Urinary bladder (tissue), 4 donors: ENCODE data around the gene CARS1. TPM values are rescaled to one million over a fixed set of nuclear protein-coding genes. Genes with fewer than 3 reads are reported as not detected.

ENCODE experiments used
- DNase-seq: peaks from one replicate; pipeline ENCODE4 v3.0.0-alpha.2; 2015; ENCODE audit errors: extremely low spot score
- H3K27ac ChIP-seq: one replicate; pipeline ENCODE4 v1.5.1; 2013; ENCODE audit warnings: low read depth, mild to moderate bottlenecking, moderate library complexity
- H3K36me3 ChIP-seq: one replicate; pipeline ENCODE4 v1.6.1; 2013; ENCODE audit warnings: mild to moderate bottlenecking, moderate library complexity; ENCODE audit not compliant: insufficient read depth
- H3K4me1 ChIP-seq: one replicate; pipeline ENCODE4 v1.6.1; 2013; ENCODE audit warnings: mild to moderate bottlenecking, moderate library complexity; ENCODE audit not compliant: insufficient read depth
- H3K4me3 ChIP-seq: one replicate; pipeline ENCODE4 v1.5.1; 2013; ENCODE audit warnings: low read depth, low read length
- WGBS: extraction: QIAGEN DNeasy Blood & Tissue Kit; methylation state at CpG from one replicate; pipeline ENCODE4 v1.1.7; 2013; 5-methylcytosine and 5-hydroxymethylcytosine counted together
- polyA plus RNA-seq: library from polyadenylated mRNA; stranded (reverse); fragments of 200-250 nt; gene quantifications from one replicate; pipeline ENCODE4 v1.2.3, GENCODE V29; 2013
- total RNA-seq: library from RNA; depleted of rRNA; stranded (reverse); fragments of >200 nt; gene quantifications from one replicate; pipeline ENCODE4 v1.2.3, GENCODE V29; 2014
- donor health status: healthy with polysubstance abuse.
- donor health status: healthy.

Gene CARS1
- total and polyA plus RNA-seq, 2 donors, result 16.1 to 32.2 TPM

DNA sequence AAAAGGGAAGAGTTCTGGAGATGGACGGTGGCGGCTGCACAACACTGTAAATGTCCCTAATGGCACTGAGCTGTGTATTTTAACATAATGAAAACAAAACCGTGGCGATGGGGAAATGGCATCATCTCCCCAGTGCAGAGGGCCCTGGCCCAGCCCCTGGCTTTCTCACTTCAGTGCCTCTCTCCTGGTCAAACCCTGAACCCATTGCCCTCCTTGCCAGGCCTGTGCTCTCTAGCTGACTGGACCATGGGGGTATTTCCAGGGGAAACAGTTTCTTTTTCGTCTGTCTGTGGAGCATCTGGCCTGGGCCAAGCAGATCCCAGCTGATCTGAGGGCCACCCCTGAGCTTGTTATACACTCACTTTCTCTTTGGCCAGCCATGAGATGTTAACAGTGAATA, 47.7 kb downstream of the CARS1 start:
- WGBS, result 69% methylated on average over 5 of the region's 5 CpGs

DNA sequence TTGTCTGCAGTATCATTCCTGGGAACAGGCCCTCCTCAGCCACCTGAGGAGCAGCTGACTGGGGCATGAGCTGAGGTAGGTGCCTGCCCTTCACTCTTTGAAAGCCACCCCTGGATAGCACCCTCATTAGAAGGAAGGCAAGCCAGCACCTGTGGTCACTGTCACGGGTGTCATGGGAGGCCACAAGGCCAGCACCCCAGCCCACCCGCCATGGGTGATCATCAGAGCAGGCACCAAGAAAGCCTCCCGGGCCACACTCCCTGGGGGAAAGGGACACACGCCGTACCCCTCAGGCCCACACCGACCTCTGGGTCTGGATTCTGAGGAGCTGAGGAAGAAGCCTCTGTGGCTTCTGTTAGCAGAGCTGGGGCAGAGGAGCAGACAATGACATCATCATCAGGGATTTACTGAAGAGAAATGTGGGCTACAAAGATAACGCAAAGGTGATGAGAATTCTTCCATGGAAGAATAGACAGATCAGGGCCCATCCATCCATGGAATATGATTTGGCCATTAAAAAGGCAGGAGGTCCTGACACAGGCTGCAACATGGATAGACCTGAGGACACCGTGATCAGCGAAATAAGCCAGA, 48.4 kb downstream of the CARS1 start:
- H3K36me3 ChIP-seq, result no peaks in the 10 kb centered on the region
- no peak for DNase-seq
- no peaks in the 10 kb centered on the region for H3K4me1 ChIP-seq
- H3K27ac ChIP-seq, result no peak overlapping the region
- no peak overlapping the region for H3K4me3 ChIP-seq
- WGBS, result 88% methylated on average over 9 of the region's 9 CpGs

More for the DNA sequence above, 47.7 kb downstream of the CARS1 start:
- Histone ChIP-seq H3K36me3 (no peaks in the 10 kb centered on the region), H3K4me3 (no peak overlapping the region), H3K27ac (no peak overlapping the region), H3K4me1 (no peaks in the 10 kb centered on the region)
- no peak for DNase-seq

DNA sequence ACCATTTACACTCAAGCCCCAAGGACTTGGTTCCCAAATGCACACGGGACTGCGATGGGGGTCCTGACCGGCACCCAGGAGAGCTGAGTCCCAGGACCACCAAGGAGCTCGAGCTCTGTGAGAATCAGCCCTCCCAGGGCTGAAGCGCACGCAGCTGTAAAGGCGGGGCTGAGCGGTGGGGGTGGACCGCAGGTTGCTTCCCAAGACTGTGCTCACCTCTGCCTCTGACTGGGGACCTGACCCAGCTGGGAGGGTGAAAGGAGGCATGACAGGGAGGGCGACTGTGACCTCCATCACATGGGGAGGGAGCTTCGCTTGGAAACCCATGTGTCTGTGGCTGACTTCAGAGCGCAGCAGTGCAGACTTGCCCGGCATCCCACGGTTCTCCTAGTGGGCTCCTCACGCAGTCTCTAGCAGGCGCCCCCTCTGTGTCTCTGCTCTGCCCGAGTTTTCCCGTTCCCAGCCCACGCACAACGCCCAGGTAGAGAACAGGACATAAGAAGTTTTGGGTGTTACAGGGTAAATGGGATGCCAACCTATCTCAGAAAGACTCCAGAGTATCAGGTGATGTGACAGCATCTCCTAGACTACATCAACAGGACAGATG, 49.7 kb downstream of the CARS1 start:
- Histone ChIP-seq H3K27ac (no peak overlapping the region), H3K4me3 (no peak overlapping the region), H3K4me1 (no peaks in the 10 kb centered on the region), H3K36me3 (no peaks in the 10 kb centered on the region)
- WGBS, result 90% methylated on average over 20 of the region's 20 CpGs
- no peak for DNase-seq

DNA sequence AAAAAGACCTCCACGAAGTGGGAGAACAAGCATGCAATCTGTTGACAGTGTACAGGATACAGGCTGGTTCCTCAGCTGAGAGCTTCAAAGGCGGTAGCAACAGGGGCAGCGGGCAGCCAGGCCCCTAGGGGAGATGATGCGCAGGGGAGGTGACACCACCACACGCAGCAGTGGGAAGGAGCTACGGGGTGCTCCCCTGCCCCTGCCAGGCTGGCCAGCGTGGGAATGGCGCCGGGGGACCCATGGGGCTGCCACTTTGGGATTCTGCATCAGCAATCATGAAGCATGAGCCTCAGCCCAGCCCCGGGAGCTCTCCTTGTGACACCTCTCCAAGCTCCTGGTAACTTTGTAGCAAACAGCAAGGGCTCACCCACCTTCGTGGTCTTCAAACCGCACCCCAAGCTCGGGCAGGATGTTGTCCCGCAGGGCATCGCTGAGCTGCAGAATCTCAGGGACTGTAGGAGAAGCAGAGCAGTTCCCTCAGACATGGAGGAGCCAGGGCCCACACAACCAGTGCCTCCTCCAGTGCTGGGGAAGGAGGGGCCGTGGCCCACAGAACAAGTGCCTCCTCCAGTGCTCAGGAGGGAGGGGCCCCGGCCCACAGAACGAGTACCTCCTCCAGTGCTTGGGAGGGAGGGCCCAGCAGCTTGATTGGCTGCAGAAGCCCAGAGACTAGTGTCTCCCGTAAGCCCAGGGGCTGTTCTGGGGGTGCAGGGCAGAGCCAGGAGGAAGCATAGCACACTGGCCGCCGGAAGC, 50.5 kb downstream of the CARS1 start:
- H3K4me3 ChIP-seq, result no peak overlapping the region
- no peaks in the 10 kb centered on the region for H3K36me3 ChIP-seq

DNA sequence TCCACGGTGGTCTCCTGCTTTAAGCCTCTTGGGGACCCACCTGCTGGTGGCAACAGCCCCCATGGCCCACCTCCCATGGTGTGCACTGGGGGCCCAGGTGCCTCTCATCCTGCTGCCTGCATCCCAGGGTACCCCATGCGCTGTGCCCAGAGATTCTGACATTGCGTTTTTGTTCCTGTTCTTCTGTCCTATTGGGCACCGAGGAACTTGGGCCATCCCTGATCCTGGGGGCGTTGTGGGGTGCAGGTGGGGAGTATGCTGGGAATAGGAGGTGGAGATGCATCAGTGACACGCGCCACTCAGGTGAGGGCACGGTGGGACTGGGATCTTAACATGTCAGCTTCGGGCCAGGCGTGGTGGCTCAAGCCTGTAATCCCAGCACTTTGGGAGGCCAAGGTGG, 52.7 kb downstream of the CARS1 start:
- Histone ChIP-seq H3K27ac (peak overlapping the region; percentile 4), H3K36me3 (no peaks in the 10 kb centered on the region), H3K4me3 (no peak overlapping the region), H3K4me1 (no peaks in the 10 kb centered on the region)
- DNase-seq, result no peak
- 96% methylated on average over 10 of the region's 10 CpGs for WGBS

More for the DNA sequence above, 50.5 kb downstream of the CARS1 start:
- WGBS, result 79% methylated on average over 21 of the region's 21 CpGs
- no peak for DNase-seq
- H3K4me1 ChIP-seq, result no peaks in the 10 kb centered on the region
- H3K27ac ChIP-seq, result peak overlapping the region; percentile 27

DNA sequence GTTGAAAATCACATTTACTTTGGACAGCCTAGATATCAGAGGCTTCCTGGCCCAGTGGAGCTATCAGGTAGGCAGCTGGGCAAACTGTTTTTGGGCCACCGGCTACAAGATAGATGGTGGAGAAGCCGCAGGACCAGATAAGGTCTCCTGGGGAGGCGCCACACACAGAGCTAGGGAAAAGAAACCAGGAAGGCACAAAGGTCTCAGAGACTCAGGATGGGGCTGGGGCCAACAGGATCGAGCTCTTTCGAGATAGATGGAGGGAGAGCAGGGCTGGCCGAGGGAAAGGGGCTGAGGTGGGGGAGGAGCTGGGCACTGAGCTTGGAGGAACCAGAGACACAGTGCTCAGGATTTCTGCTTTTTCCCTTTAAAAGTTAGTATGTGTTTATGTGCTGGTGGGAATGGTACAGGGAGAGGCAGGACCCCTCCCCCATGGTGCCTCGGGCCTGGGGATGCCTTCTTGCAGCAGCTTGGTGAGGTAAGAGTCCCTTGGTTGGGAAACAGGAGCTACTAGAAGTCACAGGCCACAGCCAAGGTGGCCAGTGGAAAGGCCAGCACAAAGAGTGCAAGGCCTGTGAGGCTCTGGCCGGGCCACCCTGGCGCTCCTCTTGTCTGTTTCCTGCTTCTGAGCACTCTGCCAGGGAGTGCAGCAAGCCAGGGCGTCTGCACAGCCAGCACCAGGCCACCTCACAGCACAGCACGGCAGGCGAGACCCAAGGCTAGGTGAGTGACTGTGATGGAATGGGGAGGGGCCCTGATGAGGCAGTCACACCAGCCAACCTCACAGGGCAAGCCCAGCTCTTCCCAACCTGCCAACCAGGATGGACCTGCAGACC, 53.6 kb downstream of the CARS1 start:
- Histone ChIP-seq H3K4me1 (no peaks in the 10 kb centered on the region), H3K4me3 (no peak overlapping the region), H3K27ac (peak overlapping the region; percentile 51), H3K36me3 (no peaks in the 10 kb centered on the region)
- DNase-seq, result no peak
- WGBS, result 86% methylated on average over 12 of the region's 12 CpGs

DNA sequence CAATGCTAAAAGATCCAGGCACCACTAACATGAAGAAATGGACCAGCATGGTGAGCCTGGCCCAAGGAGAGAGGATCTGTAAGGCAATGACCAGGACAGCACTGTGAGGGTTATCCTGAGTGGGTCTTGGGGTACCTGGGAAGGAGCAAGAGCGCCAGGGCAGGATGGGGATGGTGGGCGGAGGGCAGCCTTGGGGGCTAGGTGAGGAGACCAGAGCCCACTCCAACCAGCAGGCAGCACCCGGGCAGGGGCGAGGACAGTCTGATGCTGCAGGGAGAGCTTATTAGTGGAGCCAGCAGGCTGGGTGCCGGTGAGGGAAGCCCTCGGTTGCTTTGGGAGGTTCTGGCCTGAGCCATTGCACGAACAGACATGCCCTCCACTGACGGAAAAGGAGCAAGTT, 54.4 kb downstream of the CARS1 start:
- DNase-seq, result no peak
- Histone ChIP-seq H3K27ac (no peak overlapping the region), H3K4me1 (no peaks in the 10 kb centered on the region), H3K36me3 (no peaks in the 10 kb centered on the region), H3K4me3 (no peak overlapping the region)
- WGBS, result 92% methylated on average over 8 of the region's 8 CpGs

DNA sequence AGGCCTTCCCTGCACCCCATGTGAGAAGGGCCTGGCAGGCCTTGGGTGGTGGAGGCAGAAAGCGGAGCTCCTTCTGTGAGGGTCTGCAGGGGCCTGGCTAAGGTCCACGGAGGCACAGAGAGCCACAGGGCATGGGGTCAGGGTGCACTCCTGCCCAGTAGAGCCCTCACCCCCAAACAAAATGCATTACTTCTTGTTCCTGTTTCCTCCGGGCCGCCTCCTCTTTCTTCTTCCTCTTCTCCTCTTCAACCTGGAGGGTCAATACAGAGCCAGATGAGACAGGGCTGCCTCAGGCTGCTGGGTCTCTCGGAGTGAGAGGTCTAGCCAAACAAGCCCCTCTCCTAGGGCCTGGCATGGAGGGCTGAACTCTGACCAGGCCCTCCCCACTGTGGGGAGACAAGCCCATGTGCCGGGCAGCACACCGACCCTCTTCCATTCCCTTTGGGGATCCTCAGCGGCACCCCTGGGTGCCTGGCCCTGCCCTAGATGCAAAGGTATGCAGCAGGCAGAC, 54.8 kb downstream of the CARS1 start:
- Histone ChIP-seq H3K4me1 (no peaks in the 10 kb centered on the region), H3K27ac (no peak overlapping the region), H3K36me3 (no peaks in the 10 kb centered on the region), H3K4me3 (no peak overlapping the region)
- no peak for DNase-seq
- 95% methylated on average over 8 of the region's 8 CpGs for WGBS

DNA sequence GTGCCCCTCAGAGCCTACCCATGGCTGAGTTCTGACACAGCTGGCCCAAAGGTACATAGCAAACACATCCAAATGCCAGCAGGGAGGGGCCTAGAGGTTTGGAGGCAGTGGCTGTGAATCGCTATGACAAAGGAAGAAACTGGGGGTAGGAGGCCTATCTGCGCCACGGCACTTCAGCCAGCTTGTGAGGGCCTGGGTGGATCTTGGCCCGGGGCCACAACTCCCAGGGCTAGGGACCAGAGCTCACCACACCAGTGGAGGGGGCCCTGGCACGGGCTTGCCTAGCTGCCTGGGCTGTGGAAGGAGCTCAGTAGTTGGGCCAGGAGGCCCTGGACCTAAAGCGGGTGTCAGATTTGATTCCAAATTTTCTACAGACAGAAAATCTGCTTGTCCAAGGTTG, 55.7 kb downstream of the CARS1 start:
- Histone ChIP-seq H3K27ac (peak overlapping the region; percentile 54), H3K4me1 (no peaks in the 10 kb centered on the region), H3K36me3 (no peaks in the 10 kb centered on the region), H3K4me3 (no peak overlapping the region)
- DNase-seq, result no peak
- WGBS, result 74% methylated on average over 6 of the region's 6 CpGs

DNA sequence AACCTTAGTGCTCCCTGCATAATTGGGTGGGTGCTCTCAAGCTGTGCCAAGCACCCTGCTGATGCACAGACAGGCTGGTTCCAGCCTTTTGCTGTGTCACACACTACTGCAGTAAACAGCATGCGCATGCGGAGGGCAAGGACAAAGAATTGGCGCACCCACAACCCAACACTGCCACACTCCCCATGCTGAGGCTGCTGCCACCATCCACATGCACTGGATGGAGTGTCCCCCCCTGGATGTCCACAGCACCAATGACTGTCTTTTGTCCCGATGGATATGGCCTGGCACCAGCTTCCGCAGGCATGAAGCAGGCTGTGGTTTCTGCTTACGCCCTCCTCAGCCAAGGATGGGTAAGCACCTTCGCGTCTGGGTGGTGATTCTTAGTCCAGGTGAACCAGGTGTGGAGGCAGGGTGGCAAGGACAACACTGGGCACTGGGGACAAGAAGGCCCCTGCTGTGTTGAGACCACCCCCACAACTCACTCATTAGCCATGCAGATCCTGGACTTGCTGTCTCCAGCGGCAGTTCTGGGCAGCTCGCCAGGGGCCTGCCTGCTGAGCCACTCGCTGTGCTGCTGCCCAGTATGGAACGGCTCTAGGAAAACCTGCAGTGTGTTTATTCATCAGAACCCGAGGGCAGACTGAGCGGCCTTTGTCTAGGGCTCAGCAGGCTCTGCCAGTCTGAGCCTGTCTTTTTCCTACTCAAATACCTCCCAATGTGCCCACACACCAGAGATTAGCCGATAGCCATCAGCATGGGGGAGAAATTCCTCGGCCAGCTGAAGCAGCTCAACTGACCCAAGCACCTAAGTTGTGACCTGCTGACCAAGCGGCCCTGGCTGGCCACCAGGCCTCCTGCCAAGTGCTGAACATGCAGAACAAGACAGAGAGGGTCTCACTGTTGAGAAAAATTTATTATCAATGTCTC, 56.9 kb downstream of the CARS1 start:
- WGBS, result 56% methylated on average over 17 of the region's 17 CpGs
- no peaks in the 10 kb centered on the region for H3K36me3 ChIP-seq
- H3K27ac ChIP-seq, result peak overlapping the region; percentile 54
- no peaks in the 10 kb centered on the region for H3K4me1 ChIP-seq
- H3K4me3 ChIP-seq, result no peak overlapping the region
- peak; percentile 45 for DNase-seq

DNA sequence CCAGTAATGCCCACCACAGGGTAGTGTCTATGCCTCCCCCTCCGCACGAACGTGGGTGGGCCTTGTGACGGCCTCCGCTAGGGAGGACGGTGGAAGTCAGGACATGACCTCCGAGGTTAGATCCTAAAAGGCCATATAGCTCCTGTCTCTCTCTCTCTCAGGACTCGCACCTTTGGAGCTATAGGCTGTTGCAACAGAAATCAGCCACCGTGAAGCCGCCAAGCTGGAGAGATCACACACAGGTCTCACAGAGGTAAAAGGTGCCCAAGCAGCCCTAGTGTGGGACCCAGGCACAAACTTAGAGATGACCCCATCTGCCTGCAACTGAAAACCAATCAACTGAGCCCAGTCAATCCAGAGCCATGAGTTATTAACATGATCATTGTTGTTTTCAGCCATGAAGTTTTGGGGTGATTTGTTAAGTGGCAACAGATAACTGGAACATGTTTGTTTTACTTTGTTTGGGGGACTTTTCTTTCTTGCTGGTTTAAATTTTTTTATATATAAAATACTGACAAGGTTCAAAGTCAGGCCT, 57.7 kb downstream of the CARS1 start:
- no peak for DNase-seq
- Histone ChIP-seq H3K4me3 (no peak overlapping the region), H3K27ac (no peak overlapping the region), H3K36me3 (no peaks in the 10 kb centered on the region), H3K4me1 (no peaks in the 10 kb centered on the region)
- WGBS, result 96% methylated on average over 10 of the region's 10 CpGs

DNA sequence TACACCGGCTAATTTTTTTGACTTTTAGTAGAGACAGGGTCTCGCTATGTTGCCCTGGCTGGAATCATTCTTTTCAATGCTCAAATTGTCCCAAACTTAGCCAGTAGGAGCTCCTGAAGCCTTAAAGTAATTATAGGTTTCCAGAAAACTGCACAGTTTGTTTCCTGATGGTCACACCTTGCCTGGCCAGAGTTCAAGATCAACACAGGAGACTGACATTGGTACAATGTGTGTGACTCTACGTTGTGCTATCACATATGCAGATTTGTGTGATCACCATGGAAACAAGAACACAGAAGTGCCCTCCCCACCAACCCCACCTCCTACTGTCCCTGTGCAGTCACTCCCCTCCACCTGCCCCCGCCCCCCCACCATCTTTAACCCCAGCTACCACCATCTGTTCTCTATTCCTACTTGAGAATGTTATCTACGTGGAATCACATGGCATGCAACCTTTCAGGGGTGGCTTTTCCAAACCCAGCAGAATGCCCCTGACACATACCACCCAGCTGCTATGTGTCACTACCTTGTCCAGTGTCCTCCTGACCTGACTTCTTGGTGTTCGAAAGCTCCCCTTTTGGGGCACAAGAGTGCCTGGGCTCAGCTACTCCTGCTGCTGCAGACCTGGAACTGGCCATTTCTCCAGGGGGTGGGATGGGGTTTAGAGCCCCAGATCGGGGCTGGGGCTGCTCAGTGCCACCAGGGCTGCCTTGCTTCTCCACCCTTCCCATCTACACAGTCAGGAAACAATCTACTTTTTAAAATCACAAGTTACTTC, 59.0 kb downstream of the CARS1 start:
- no peaks in the 10 kb centered on the region for H3K36me3 ChIP-seq
- no peak overlapping the region for H3K27ac ChIP-seq
- H3K4me3 ChIP-seq, result no peak overlapping the region
- no peaks in the 10 kb centered on the region for H3K4me1 ChIP-seq
- DNase-seq, result no peak
- WGBS, result 80% methylated on average over 6 of the region's 7 CpGs
